ENCODE measurements around the gene HDDC3.

Gene HDDC3

GRCh38 chr15:90953947-90954711 is 21.8 kb upstream of the HDDC3 start:
- DNase-seq, result no peak

GRCh38 chr15:90952901-90953677 is 20.7 kb upstream of the HDDC3 start:
- DNase-seq, result no peak

- DNase-seq, result no peak
These were observed 18.3 kb upstream of the HDDC3 start for GRCh38 chr15:90950676-90951075.

- DNase-seq, result no peak
These were observed 17.8 kb upstream of the HDDC3 start for GRCh38 chr15:90949979-90950675.

GRCh38 chr15:90948506-90948905 is 16.2 kb upstream of the HDDC3 start:
- DNase-seq, result no peak

GRCh38 chr15:90947577-90948357 is 15.4 kb upstream of the HDDC3 start:
- no peak for DNase-seq

- DNase-seq, result no peak
These were observed 14.7 kb upstream of the HDDC3 start for GRCh38 chr15:90946941-90947576.

- no peak for DNase-seq
These were observed 14.2 kb upstream of the HDDC3 start for GRCh38 chr15:90946538-90946937.

- DNase-seq, result no peak
These were observed 12.7 kb upstream of the HDDC3 start for GRCh38 chr15:90945091-90945490.

- no peak for DNase-seq
These were observed 10.2 kb upstream of the HDDC3 start for GRCh38 chr15:90942354-90943120.

- DNase-seq, result no peak
These were observed 8.7 kb upstream of the HDDC3 start for GRCh38 chr15:90941038-90941437.

GRCh38 chr15:90939756-90940155 is 7.4 kb upstream of the HDDC3 start:
- no peak for DNase-seq

- DNase-seq, result no peak
These were observed 5.9 kb upstream of the HDDC3 start for GRCh38 chr15:90938261-90938660.

GRCh38 chr15:90936823-90937222 is 4.5 kb upstream of the HDDC3 start:
- DNase-seq, result no peak

GRCh38 chr15:90934949-90935751 is 2.8 kb upstream of the HDDC3 start, which contains the start of gene UNC45A:
Gene UNC45A, plus strand, starts transcription at chr15:90935285. Its CDS starts 40 bp downstream, at chr15:90935325.
- peak; percentile 94 for DNase-seq

- peak; percentile 88 for DNase-seq
These were observed 2.1 kb upstream of the HDDC3 start for GRCh38 chr15:90934256-90934948.

GRCh38 chr15:90933301-90933700 is 952 bp upstream of the HDDC3 start:
- DNase-seq, result no peak

GRCh38 chr15:90932660-90932991 is 277 bp upstream of the HDDC3 start:
- DNase-seq, result no peak

- no peak for DNase-seq
These were observed 848 bp downstream of the HDDC3 start for GRCh38 chr15:90931575-90931827.

GRCh38 chr15:90930861-90931574 is 1.3 kb downstream of the HDDC3 start:
- DNase-seq, result no peak
